HepG2 (cell line): ENCODE measurements around the gene KLHDC4. TPM values are rescaled to one million over a fixed set of nuclear protein-coding genes. Genes with fewer than 3 reads are reported as not detected.

ENCODE experiments used
- ATAC-seq: fragments of 200-7000 bp; cut with Tn5 transposase; 3 replicates; pipeline ENCODE4 v1.9.1; 2020; ENCODE audit warnings: mild to moderate bottlenecking, moderate library complexity
- BruUV-seq: library from RNA; stranded (reverse); fragments of 400-500 nt; replicated peaks from 2 replicates; lab custom pipeline; 2021; lab: Mats Ljungman, UMichigan
- CTCF ChIA-PET: fragments of 300-600 bp; formaldehyde crosslinking; extraction: SDS; loops from one replicate; lab custom pipeline; 2021; ENCODE audit warnings: low total read pairs, inconsistent platforms, low intra/inter-chr PET ratio; lab: Yijun Ruan, JAX
- POLR2A ChIA-PET: fragments of 350-600 bp; sonication (Branson Sonifier 250); formaldehyde crosslinking; loops from one replicate; lab custom pipeline; 2020; ENCODE audit warnings: antibody characterized with exemption, inconsistent platforms; lab: Yijun Ruan, JAX
- DNase-seq: peaks from one replicate; pipeline ENCODE4 v3.0.0-alpha.2; 2015; ENCODE audit warnings: low spot score
- FAIRE-seq: peaks from 3 replicates; lab custom pipeline; 2011; peaks lifted over from hg19 to GRCh38; lab: Jason Lieb, UNC
- H2AFZ ChIP-seq: one replicate; pipeline ENCODE4 v1.6.1; 2011; ENCODE audit warnings: low read length, inconsistent platforms
- H3K27ac ChIP-seq: fragments of 300-600 bp; 3 replicates; pipeline ENCODE4 v1.8.0; 2011; ENCODE audit warnings: mixed run types, mild to moderate bottlenecking, mixed read lengths, low read length, inconsistent platforms; ENCODE audit not compliant: insufficient read depth; ENCODE audit errors: extremely low read length
- H3K27me3 ChIP-seq, 2 experiments: fragments of 200-600 bp in 1 of 2; 2 replicates in 1 of 2; 3 replicates in 1 of 2; pipeline versions ENCODE4 v1.6.0 to v1.8.0; 2011; ENCODE audit warnings: low read length in 2 of 2, mild to moderate bottlenecking in 2 of 2, moderate library complexity in 2 of 2, inconsistent platforms in 1 of 2; ENCODE audit not compliant: insufficient read depth in 2 of 2, control insufficient read depth in 1 of 2
- H3K36me3 ChIP-seq, 2 experiments: fragments of 200-600 bp in 1 of 2; replicated peaks in 1 of 2; 2 replicates in 1 of 2; 3 replicates in 1 of 2; pipeline versions ENCODE4 v1.5.1 to v1.8.0; 2011; ENCODE audit warnings: low read length in 2 of 2, inconsistent platforms in 1 of 2; ENCODE audit not compliant: insufficient read depth in 2 of 2, control insufficient read depth in 1 of 2
- H3K4me1 ChIP-seq: 2 replicates; pipeline ENCODE4 v1.5.1; 2012; ENCODE audit warnings: low read length, inconsistent platforms; ENCODE audit not compliant: insufficient read depth
- H3K4me2 ChIP-seq: 2 replicates; pipeline ENCODE4 v1.6.0; 2011; ENCODE audit warnings: low read depth, low read length, inconsistent platforms
- H3K4me3 ChIP-seq, 3 experiments: fragments of 200-600 bp in 1 of 3; sonication (generic), shearing (Covaris generic) in 1 of 3; replicated peaks in 1 of 3; 2 replicates each; pipeline ENCODE4 v1.5.1; 2011 to 2016; ENCODE audit warnings: low read length in 3 of 3, inconsistent platforms in 2 of 3, low read depth in 2 of 3, mild to moderate bottlenecking in 2 of 3, control low read depth in 1 of 3, mixed read lengths in 1 of 3; ENCODE audit not compliant: insufficient read depth in 1 of 3
- H3K79me2 ChIP-seq: one replicate; pipeline ENCODE4 v1.6.1; 2011; ENCODE audit warnings: low read length, inconsistent platforms; ENCODE audit not compliant: insufficient read depth
- H3K9ac ChIP-seq: 2 replicates; pipeline ENCODE4 v1.6.0; 2011; ENCODE audit warnings: mild to moderate bottlenecking, low read depth, low read length, inconsistent platforms; ENCODE audit not compliant: insufficient read depth
- H3K9me3 ChIP-seq: 2 replicates; pipeline ENCODE4 v1.5.1; 2012; ENCODE audit warnings: mild to moderate bottlenecking, low read length
- H4K20me1 ChIP-seq: 2 replicates; pipeline ENCODE4 v1.6.0; 2011; ENCODE audit warnings: inconsistent platforms, mild to moderate bottlenecking, low read length, moderate library complexity; ENCODE audit not compliant: insufficient read depth
- BCLAF1 ChIP-seq: fragments of 450-650 bp; IDR thresholded peaks from 2 replicates; pipeline ENCODE4 v1.6.1; 2017; ENCODE audit warnings: mild to moderate bottlenecking
- BRF2 ChIP-seq: sonication (generic); formaldehyde crosslinking; IDR thresholded peaks from 2 replicates; pipeline ENCODE4 v1.8.1; 2022; ENCODE audit warnings: mild to moderate bottlenecking, missing genetic modification reagents
- CAMTA2 ChIP-seq: sonication (generic); formaldehyde crosslinking; IDR thresholded peaks from 2 replicates; pipeline ENCODE4 v1.4.0; 2020; ENCODE audit warnings: mild to moderate bottlenecking, missing genetic modification reagents, borderline replicate concordance
- KDM5A ChIP-seq: fragments of 200-600 bp; sonication (generic); IDR thresholded peaks from 2 replicates; pipeline ENCODE4 v1.7.0; 2018; ENCODE audit warnings: antibody characterized with exemption, mild to moderate bottlenecking, low read length, borderline replicate concordance
- NFIC ChIP-seq: IDR thresholded peaks from 2 replicates; pipeline ENCODE4 v1.6.1; 2012; ENCODE audit warnings: mild to moderate bottlenecking, low read length, inconsistent platforms
- POLR2A ChIP-seq, 2 experiments: IDR thresholded peaks; 2 replicates each; pipeline ENCODE4 v1.6.1; 2011; ENCODE audit warnings: low read depth in 2 of 2, low read length in 2 of 2, mild to moderate bottlenecking in 1 of 2, moderate library complexity in 1 of 2; ENCODE audit not compliant: insufficient read depth in 1 of 2
- THAP9 ChIP-seq: sonication (generic); formaldehyde crosslinking; IDR thresholded peaks from 2 replicates; pipeline ENCODE4; 2020; ENCODE audit warnings: missing genetic modification reagents, mild to moderate bottlenecking, borderline replicate concordance
- ZNF138 ChIP-seq: sonication (generic); formaldehyde crosslinking; IDR thresholded peaks from 2 replicates; pipeline ENCODE4 v1.5.0; 2020; ENCODE audit warnings: mild to moderate bottlenecking, low read depth, missing genetic modification reagents
- ZNF615 ChIP-seq: sonication (generic); formaldehyde crosslinking; IDR thresholded peaks from 2 replicates; pipeline ENCODE4 v1.5.0; 2020; ENCODE audit warnings: mild to moderate bottlenecking, missing genetic modification reagents, borderline replicate concordance
- WGBS: methylation state at CpG from one replicate; pipeline ENCODE4 v1.1.6; 2017; ENCODE audit warnings: low lambda C conversion rate; 5-methylcytosine and 5-hydroxymethylcytosine counted together
- in situ Hi-C: cut with HindIII; loops from 2 replicates; pipeline ENCODE4 v1.10.0; 2017; ENCODE audit warnings: low pct_unique_long_range_greater_than_20kb; ENCODE audit not compliant: extremely low pct_ligation_motif_present
- intact Hi-C: fragments of 100-400 bp; cut with micrococcal nuclease; formaldehyde crosslinking; loops from one replicate; pipeline ENCODE4 v1.10.0; 2022; ENCODE audit not compliant: unreplicated experiment
- polyA plus RNA-seq, 8 experiments: library from polyadenylated mRNA; depleted of rRNA in 3 of 8; stranded (reverse) in 7 of 8; unstranded in 1 of 8; fragments of >200 nt; fragmentation: Illumina TruSeq in 4 of 8; extraction: Trizol in 4 of 8; gene quantifications; 2 replicates each; pipeline versions ENCODE4 v1.2.1 to v1.2.3, GENCODE V29; 2011 to 2016; ENCODE audit warnings: low read depth in 4 of 8, missing spikeins in 1 of 8, mixed read lengths in 1 of 8; ENCODE audit not compliant: insufficient read depth in 1 of 8
- total RNA-seq, 5 experiments: library from RNA; depleted of rRNA; stranded (reverse); fragments of >200 nt; fragmentation: Illumina TruSeq; extraction: Trizol; gene quantifications; 2 replicates each; pipeline ENCODE4 v1.2.3, GENCODE V29; 2016; ENCODE audit warnings: low read depth in 1 of 5

Gene KLHDC4
- total and polyA plus RNA-seq, 2 of the 13 experiments (the other 11 are each of a cell fraction or from before 2014, with no cell fraction given): 18.7 to 31.8 TPM

DNA sequence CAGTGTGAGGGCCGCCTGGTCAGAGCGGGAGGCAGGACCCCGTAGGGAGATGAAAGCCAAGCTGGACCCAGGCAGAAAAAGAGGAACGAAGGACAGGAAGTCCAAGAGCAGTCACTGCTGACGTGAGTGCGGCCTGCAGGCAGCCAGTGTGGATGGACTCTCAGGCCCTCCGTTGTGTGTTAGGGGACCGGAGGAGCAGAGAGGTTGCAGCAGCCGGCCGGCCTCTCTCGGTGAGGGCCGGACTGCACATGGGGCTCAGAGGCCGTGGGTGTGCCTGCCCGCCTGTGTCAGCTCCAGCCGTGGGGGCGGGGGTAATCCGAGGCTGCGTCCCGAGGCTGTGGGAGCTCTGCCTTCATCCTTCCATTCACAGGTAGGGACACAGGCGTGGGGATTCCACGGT, 96.1 kb downstream of the KLHDC4 start:
- ATAC-seq (peak; percentile 15; the same call in 2 of the 3 replicates), DNase-seq (no peak), FAIRE-seq (no peak)
- H3K4me1 ChIP-seq: no peaks in the 10 kb centered on the region
- no peak overlapping the region for H2AFZ ChIP-seq
- intact Hi-C loops (loop anchor here (10.0 kb wide), 1 partner anchor 65 kb away; the partner anchor contains the start of gene JPH3), in situ Hi-C loops (no loop called here)
- no peaks in the 10 kb centered on the region for H3K36me3 ChIP-seq
- peaks cover 7% of the 10 kb centered on the region; the same call in 1 of the 2 replicates for H4K20me1 ChIP-seq
- peaks cover 34 to 90% of the 10 kb centered on the region in 2 experiments for H3K27me3 ChIP-seq
- WGBS: 26% methylated on average over 17 of the region's 21 CpGs
- CTCF ChIA-PET: no interaction called here
- H3K9ac ChIP-seq: no peak overlapping the region
- no peak overlapping the region for H3K4me3 ChIP-seq
- no peak overlapping the region for H3K4me2 ChIP-seq
- no TSS peak for BruUV-seq
- no peak overlapping the region for H3K27ac ChIP-seq
- H3K9me3 ChIP-seq: no peaks in the 10 kb centered on the region
- no peaks in the 10 kb centered on the region for H3K79me2 ChIP-seq
- TF ChIP-seq NFIC (no peak), BCLAF1 (no peak), KDM5A (no peak), ZNF615 (no peak), CAMTA2 (CRISPR knock-in tag) (no peak), POLR2A (IDR thresholded peaks at IDR 0.05; ENCODE audit: insufficient read depth in 1 of 2, low read depth in 2 of 2, low read length in 2 of 2) (no peak), BRF2 (CRISPR knock-in tag) (no peak), THAP9 (no peak), ZNF138 (CRISPR knock-in tag) (no peak)
- TF ChIP-seq, all 625 proteins: peak for 0
- POLR2A ChIA-PET: no interaction called here
